Measurements from ENCODE around the gene ARMH2.
"Not testable (repeated sequence)": the region's sequence is repeated elsewhere in the genome, so short reads cannot be mapped to it uniquely, and the experiment has no call there.

The ARMH2 gene

DNA sequence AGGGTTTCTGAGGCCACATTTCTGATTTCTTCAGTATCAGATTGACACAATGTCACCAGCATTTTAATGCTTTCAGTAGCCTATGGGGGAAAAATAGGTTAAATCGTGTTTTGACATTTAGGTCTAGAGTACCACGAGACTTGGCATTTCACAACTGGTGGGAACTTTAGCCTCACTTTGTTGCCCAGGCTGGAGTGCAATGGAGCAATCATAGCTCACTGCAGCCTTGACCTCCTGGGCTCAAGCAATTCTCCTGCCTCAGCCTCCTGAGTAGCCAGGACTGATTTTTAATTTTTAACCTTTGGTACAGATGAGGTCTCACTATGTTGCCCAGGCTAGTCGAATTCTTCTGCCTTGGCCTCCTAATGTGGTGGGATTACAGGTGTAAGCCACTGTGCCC, 11.0 kb upstream of the ARMH2 start:
- no peak for DNase-seq

DNA sequence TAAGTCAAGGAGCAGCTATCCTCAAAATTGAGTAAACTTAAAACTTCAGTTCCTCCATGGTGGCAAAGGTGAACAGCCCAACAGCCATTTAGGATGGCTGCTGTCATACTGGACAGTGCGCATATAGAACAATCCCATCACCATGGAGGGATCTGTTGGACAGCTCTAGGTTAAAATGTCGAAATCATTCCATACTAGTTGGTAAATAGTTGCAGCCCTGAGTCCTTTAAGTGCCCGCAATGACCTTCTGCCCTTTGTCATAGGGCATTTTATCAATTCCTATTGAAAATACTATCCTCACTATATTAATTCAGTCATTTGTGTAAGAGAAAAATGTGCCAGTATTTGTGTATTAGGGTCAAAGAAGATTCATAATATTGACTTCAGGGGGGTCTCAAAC, 8.9 kb upstream of the ARMH2 start:
- DNase-seq = no peak

DNA sequence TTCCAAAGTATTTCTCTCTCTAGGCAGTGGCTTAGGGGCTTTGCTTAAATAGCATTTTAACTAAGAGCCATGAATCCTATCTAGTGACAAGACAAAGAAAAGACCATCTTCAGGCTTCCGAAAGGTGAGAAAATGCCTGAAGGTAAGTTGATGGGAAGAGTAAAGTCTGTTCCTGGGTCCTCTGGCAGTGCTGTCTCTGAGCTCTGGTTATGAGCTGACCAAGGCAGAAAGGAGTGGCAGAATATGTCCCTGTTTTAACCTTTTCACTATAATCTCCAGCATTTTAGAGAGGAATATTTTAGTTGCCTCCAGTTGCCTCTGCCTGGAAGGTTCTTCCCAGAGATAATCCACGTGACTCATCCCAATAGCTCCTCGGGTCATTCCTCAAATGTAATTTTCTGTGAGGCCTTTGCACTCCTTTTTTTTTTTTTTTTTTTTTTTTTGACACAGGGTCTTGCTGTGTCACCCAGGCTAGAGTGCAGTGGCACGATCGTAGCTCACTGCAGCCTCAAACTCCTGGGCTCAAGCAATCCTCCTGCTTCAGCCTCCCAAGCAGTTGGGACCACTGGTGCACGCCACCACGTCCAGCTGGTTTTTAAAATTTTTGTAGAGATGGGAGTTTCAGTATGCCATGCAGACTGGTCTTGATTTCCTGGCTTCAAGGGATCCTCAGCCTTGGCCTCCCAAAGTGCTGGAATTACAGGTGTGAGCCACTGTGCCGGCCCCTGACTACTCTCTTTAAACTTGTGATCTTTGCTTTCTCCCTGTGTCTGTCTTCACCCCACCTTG, 3.7 kb upstream of the ARMH2 start:
- DNase-seq = no peak

DNA sequence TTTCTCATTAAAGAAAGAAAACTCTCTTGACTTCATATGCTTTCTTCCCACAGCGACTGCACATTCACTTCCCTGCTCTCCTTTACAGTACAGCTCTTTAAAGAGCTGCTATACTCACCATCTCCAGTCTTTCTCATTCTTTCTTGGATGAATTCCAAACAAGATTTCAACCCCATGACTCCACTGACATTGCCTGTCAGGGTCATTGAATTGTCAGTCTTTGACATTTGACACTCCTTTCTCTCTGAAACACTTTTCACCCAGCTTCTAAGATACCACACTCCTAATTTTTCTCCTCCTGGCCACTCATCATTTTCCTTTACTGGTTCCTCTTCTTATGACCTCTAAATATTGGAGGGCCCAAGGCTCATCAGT, 811 bp upstream of the ARMH2 start:
- DNase-seq = no peak

DNA sequence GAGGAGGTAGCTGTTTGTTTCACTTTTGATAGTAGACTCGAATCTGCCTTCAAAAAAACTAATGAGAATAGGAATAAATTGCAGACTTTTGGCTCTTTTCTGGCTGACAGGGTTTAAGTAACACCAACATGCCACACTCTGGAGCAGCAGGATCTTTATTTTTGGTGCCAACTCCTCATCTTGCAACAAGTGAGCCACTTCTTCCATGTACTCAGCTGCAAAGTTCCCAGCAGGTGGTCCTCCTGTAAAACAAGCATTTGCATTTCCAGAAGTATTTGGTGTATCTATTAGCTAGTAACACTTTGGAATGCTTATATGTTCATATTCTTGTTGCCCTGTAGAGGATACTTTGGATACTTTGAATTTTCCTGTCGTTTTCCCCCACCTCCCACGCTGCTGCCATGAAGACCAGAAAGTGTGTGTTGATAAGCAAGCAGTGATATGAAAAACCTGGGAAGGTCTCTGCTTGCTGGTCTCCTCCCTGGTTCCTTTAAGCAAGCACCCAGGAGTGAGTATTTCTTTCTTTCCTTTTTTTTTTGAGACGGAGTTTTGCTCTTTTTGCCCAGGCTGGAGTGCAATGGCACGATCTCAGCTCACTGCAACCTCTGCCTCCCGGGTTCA, 1.0 kb downstream of the ARMH2 start:
- DNase-seq = no peak

DNA sequence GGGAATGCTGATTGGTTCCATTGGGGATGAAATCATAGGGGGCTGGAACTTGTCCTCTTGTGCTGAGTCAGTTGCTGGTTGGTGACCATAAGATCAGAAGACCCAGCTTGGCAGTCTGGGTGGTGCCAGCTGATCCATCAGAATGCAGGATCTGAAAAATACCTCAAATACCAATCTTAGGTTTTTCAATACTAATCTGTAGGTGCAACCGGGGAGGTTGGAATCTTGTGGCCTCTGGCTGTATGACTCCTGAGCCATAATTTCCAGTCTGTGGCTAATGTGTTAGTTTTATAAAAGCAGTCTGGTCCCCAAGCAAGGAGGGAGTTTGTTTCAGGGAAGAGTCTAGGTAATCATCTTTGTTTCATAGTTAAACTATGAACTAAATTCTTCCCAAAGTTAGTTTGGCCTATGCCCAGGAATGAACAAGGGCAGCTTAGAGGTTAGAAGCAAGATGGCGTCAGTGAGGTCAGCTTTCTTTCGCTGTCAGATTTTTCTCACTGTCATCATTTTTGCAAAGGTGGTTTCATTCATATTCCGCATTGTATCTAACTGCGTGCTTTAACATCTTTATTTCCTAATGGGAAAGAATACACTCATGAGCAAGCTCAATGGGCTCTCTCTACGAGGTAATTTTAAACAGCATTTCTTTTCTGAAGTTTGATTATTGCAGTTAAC, 2.0 kb downstream of the ARMH2 start:
- no peak for DNase-seq

DNA sequence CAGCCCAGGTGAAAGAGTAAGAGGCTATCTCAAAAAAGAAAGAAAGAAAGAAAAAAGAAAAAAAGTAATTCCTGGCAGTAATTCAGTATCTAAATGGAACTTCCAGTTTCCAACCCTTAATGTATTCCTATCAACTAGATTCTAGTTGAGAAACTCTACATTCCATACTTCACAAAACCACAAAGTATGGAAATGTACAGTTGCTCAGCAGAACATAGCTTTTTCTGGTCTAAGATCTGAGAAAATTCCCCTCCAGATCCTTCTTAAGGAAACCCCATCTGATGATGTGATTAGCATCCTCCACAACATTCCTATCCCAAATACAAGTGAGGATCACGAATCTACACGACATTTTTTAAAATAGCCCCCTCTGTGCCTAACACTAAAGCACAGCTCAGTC, 3.6 kb downstream of the ARMH2 start:
- no peak for DNase-seq

DNA sequence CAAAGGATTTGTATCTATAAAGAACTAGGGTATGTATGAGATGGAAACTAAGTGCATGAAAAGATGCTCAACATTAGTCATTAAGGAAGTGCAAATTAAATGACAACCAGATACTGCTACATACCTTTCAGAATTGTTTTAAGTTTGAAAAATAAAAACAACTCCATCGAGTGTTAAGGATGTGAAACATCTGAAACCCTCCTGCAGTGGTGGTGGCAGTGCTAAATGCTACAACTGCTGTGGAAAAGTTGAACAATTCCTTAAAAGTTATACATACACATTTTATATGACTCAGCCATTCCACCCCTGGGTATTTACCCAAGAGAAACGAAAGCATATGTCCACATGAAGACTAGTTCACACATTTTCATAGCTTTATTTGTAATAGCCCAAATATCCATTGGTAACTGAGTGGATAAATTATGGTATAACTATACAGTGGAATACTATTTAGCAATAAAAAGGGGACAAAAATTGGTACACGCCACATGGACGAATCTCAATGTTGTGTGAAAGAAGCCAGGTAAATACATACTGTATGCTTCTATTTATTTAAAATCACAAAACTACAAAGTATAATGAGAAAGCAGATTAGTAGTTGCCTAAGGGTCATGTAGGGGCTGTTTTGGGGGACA, 10.6 kb downstream of the ARMH2 start:
- no peak for DNase-seq

DNA sequence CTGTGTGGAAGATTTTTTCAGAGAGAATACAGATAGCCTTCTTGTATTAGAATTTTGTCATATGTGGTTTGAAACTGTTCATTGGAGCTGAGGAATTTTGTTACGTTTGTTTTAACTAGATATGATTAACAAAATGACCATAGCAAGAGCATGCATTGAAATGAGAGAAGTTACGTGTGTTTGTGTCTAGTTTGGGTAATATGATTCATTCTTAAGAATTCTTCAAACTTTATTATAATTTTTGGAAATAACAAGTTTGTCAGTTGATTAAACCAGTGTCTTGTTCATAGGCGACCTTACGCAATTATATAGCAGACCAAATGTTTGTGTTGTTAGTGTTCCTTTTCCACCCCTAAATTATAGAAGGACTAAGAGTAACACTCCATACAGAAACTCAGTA, 18.5 kb downstream of the ARMH2 start:
- DNase-seq = no peak

DNA sequence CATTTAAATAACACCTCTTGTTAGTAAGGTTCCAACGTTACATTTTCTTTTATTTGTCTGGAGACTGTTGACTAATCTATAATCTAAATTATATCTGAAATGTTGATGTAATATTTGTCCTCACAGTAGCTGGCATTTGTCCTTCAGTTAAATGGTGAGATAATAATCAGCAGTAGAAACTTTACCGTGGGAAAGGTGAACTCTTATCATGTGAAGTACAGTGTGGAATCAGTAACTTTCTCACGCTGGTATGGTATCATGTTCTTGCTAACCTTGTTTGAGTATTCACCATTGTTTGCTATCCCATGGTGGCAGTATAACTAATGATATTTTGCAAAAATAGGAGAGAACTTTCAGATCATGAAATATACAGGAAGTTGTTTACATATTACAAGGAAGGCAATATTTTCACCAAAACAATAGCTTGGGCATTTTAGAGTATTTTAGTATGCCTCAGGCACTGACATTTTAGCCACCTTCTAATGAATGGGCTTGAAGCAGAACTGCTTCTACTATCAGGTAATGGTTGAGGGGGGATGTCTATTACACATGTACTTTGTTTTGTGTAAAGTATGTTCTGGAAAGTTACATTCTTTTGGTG, 19.2 kb downstream of the ARMH2 start:
- DNase-seq = no peak

DNA sequence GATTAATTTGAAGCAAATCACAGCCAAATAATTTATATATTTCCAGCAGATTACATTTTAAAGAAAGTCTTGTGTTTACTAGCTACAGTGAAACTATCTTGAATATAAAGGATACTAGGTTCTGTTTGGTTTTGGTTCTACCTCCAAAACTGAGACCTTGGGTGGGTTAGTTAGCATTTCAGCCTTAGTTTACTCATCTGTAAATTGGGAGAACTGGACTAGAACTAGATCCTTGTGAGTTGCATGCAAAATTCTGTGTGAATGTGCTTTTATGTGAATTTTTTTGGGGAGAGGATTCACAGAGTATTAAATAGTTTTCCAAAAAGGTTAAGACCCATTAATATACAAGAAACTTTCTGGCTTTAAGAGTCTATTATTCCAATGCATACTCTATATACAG, 19.8 kb downstream of the ARMH2 start:
- DNase-seq = no peak

DNA sequence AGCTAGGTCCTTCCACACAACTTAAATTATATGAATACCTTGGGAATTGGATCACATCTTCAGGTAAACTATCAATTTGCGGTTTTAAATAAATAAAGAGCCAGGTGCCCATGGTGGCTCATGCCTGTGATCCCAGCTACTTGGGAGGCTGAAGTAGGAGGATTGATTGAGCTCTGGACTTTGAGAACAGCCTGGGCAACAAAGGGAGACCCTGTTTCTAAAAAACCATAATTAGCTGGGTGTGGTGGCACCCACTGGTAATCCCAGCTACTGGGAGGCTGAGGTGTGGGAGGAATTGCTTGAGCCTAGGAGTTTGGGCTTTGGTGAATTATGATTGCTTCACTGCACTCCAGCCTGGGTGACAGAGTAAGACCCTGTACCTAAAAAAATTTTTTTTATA, 20.6 kb downstream of the ARMH2 start:
- no peak for DNase-seq

DNA sequence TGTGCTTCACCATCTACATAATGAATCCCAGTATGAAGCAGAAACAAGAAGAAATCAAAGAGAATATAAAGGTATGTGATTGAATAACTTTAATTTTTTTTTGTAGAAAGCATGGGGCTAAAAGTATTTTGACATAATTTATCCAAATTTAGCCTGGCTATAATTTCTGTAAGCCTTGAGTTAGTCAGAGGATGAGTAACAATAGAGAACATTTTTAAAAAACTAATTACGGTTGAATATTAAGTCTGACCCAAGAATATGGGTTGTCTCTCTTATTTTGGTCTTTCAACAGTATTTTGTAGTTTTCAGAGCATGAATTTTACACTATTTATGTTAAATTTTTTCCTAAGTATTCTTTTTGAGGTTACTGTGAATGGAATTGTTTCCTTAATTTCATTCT, 21.5 kb downstream of the ARMH2 start:
- DNase-seq = no peak

DNA sequence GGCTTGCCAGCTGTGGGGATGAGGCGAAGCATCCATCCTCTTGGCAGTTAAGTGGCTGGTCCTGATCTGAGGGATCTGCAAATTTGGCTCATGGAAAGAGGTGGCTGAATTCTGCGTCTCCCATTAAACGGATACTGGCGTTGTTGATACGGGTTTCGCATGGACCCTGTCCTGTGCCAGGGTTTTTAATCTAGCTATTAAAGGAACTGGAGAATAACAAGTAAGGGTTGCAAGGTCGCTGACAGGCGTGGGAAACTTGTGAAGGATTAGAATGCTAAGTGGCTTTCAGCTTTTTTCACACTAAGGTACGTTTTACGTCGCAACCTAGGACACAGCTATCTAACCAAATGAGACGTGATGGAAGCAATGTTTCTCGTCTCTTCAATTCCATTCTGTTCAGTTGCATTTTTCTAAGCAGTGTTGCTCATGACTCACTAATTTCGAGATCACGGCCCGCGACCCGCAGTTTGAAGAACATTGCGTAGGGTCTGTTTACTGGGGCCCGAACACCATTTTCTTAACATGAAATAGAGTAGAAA, 23.1 kb downstream of the ARMH2 start:
- peak in 1 of 2 experiments; percentile 35 for DNase-seq

DNA sequence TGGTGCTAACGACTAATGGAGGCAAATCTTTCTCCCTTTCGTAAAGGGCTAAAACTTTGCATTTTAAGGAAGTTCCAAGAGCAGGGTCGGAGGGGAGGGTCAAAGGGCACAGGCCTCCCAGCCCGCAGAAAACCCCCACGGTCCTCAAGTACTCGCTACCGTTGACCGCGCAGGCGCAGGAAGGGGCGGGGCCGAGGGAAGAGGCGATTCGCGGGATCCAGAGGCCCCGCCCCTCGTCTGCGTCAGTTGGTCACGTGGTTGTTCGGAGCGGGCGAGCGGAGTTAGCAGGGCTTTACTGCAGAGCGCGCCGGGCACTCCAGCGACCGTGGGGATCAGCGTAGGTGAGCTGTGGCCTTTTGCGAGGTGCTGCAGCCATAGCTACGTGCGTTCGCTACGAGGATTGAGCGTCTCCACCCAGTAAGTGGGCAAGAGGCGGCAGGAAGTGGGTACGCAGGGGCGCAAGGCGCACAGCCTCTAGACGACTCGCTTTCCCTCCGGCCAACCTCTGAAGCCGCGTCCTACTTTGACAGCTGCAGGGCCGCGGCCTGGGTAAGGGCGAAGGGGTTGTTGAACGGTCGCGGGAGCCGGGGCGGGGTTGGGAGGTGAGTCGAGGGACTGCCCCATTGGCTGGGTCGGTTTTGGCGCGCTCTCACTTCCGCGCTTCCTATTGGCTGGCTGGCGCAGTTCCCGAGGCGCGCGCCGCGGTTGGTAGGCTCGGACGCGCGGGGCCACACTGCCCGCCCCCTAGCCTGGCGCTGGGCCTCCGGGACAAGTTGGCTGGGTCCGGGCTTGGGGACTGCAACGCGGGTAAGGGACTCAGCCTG, 23.8 kb downstream of the ARMH2 start, which contains the start of gene GMNN:
Gene GMNN, plus strand, starts transcription at position 242 of the 824 bp plus-strand sequence. CDS start 2,310 bp downstream, outside the sequence.
- DNase-seq = peak; percentile 99

DNA sequence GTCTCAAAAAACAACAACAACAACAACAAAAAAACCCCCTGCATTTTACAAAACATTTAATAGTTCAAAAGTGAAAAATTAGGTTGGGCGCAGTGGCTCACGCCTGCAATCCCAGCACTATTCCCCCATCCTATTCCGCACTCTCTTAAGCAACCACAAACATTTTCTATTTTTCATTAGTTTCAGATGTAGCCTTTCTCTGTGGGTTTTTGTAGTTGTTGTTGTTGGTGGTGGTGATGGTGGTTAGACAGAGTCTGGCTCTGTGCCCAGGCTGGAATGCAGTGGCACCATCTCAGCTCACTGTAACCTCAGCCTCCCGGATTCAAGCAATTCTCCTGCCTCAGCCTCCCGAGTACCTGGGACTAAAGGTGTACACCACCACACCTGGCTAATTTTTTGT, 30.4 kb downstream of the ARMH2 start:
- DNase-seq = no peak

DNA sequence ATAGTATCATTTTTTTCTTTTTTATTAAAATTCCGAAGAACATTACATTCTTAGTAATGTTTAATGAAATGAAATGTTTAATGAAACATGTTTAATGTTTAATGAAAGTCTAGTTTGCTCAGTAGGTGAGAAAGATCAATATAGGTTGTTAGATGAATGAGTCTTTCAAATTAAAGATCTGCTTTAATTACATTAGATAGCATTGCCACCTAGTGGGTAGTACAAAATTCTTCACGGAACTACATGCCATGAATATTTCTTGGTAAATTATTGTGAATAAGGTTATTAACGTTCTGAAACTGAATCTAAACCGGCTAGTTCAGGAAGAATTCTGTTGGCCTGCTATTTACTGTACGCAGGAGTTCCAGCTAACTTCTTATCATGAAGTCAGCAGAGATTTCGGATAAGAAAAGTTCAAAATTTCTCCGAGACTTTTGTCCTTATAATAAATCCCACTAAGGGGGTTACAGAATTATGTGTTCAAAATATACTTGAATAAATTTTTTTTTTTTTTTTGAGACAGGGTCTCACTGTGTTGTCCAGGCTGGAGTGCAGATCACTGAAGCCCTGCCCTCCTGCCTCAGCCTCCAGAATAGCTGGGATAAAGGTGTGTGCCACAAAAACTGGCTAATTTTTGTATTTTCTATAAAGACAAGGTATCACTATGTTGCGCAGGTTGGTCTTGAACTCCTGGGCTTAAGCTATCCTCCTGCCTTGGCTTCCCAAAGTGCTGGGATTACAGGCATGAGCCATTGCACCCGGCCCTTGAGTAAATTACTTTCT, 31.8 kb downstream of the ARMH2 start:
- DNase-seq = no peak

DNA sequence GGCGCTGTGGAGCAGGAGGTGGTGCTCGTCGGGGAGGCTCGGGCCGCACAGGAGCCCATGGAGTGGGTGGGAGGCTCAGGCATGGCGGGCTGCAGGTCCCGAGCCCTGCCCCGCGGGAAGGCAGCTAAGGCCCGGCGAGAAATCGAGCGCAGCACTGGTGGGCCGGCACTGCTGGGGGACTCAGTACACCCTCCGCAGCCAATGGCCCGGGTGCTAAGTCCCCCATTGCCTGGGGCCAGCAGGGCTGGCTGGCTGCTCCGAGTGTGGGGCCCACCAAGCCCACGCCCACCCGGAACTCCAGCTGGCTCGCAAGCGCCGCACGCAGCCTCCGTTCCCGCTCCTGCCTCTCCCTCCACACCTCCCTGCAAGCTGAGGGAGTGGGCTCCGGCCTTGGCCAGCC, 32.7 kb downstream of the ARMH2 start:
- not testable (repeated sequence) for DNase-seq

DNA sequence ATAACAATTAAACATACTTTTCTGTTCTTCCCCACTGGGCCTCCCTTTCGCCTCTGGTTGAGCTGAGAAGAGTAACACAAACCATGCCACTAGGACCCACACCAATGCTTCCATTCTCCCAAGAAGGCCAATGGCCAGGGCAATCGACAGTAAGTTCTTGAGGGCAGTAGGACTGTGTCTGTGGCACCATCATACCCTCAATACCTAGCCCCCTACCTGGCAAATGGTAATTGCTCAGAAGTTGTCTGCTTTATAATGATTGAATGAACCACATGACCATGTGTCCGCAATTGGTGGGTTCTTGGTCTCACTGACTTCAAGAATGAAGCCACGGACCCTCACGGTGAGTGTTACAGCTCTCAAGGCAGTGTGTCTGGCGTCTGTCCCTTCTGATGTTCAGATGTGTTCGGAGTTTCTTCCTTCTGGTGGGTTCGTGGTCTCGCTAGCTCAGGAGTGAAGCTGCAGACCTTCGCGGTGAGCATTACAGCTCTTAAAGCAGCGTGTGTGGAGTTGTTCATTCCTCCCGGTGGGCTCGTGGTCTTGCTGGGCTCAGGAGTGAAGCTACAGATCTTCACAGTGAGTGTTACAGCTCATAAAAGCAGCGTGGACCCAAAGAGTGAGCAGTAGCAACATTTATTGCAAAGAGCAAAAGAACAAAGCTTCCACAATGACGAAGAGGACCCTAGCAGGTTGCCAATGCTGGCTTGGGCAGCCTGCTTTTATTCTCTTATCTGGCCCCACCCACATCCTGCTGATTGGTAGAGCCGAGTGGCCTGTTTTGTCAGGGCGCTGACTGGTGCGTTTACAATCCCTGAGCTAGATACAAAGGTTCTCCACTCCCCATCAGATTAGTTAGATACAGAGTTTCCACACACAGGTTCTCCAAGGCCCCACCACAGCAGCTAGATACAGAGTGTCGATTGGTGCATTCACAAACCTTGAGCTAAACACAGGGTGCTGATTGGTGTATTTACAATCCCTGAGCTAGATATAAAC, 33.6 kb downstream of the ARMH2 start:
- not testable (repeated sequence) for DNase-seq

DNA sequence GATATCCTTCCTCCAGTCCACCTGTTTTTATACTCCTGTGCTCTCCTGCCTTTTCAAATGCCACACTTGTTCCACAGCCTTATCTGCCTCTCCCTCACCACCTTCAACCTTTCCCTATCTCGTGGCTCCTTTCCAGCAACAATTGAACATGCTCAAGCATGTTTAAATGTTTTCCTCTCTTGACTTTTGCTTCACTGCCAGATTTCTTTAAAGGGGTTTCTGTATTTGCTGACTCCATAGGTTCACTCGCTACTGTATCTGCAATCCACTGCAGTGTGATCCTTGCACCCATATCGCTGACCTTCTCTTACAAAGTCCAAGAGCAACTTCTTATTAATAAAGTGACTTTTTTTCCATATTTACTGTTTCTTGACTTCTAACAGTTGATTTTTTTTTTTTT, 35.1 kb downstream of the ARMH2 start:
- DNase-seq = no peak
